GM12875 (cell line): ENCODE results near the gene DIAPH3.

Source experiments
- H3K4me3 ChIP-seq: one replicate; pipeline ENCODE4 v1.5.1; 2011; ENCODE audit warnings: low read depth, low read length, control low read depth
- CTCF ChIP-seq: IDR thresholded peaks from 2 replicates; pipeline ENCODE4 v1.5.1; 2011; ENCODE audit warnings: low read depth, mild to moderate bottlenecking, control low read depth, inconsistent platforms, low read length, moderate library complexity, borderline replicate concordance; ENCODE audit not compliant: insufficient read depth

DIAPH3 gene

GRCh38 chr13:60138674-60139073, 25.1 kb downstream of the DIAPH3 start:
- no peak overlapping the region for H3K4me3 ChIP-seq
- no peak for TF ChIP-seq CTCF

GRCh38 chr13:60137911-60138560, 25.7 kb downstream of the DIAPH3 start:
- no peak for TF ChIP-seq CTCF
- H3K4me3 ChIP-seq, result no peak overlapping the region

- H3K4me3 ChIP-seq, result no peak overlapping the region
- no peak for TF ChIP-seq CTCF
Measured at GRCh38 chr13:60135344-60135743, 28.4 kb downstream of the DIAPH3 start.

- H3K4me3 ChIP-seq, result no peak overlapping the region
- TF ChIP-seq CTCF, result no peak
Measured at GRCh38 chr13:60134376-60134775, 29.4 kb downstream of the DIAPH3 start.

GRCh38 chr13:60121337-60121687, 42.4 kb downstream of the DIAPH3 start:
- H3K4me3 ChIP-seq, result no peak overlapping the region
- no peak for TF ChIP-seq CTCF

- no peak overlapping the region for H3K4me3 ChIP-seq
- no peak for TF ChIP-seq CTCF
Measured at GRCh38 chr13:60120617-60121336, 43.0 kb downstream of the DIAPH3 start.
